SH-SY5Y (cell line): ENCODE data around the gene DLG5.

ENCODE experiments used
- GATA2 ChIP-seq: IDR thresholded peaks from 2 replicates; pipeline ENCODE4 v1.6.1; 2011; ENCODE audit warnings: mild to moderate bottlenecking, low read depth, low read length
- GATA3 ChIP-seq: IDR thresholded peaks from 2 replicates; pipeline ENCODE4 v1.6.1; 2011; ENCODE audit warnings: low read depth, mild to moderate bottlenecking, low read length, moderate library complexity

Gene DLG5

GRCh38 chr10:77800738-77801266 lies 125.8 kb downstream of the DLG5 start:
- TF ChIP-seq GATA3 (no peak), GATA2 (no peak)

- TF ChIP-seq GATA2: no peak
- no peak for TF ChIP-seq GATA3
Observed at GRCh38 chr10:77800320-77800719, 126.2 kb downstream of the DLG5 start.

DNA sequence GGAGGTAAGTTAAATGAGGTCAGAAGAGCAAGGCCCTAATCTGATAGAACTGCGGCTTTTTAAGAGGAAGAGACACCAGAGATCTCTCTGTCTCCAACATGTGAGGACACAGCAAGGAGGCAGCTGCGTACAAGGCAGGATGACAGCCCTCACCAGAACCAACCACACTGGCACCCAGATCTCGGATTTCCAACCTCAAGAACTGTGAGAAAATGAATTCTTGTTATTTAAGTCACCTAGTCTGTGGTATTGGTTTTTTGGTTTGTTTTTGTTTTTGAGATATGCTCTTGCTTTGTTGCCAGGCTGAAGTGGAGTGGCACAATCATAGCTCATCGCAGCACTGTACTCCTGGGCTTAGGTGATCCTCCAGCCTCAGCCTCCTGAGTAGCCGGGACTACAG lies 127.2 kb downstream of the DLG5 start:
- TF ChIP-seq GATA3 (no peak), GATA2 (no peak)

DNA sequence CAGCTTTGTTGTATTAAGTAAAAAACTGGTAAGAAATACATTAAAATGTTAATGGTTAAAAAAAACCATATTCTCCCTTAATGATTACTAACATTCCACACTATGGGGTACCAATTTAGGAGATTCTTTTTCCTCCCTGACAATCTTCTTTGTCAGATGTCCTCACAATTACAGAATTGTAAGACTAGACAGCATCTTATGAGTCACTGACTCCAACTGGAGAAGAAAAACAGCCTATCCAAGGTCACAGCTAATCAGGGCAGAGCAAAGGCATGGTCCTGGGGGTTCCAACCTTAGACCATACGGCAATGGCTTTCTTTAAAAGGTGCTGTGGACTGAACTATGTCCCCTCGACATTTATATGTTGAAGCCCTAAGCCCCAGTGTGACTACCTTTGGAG lies 127.6 kb downstream of the DLG5 start:
- TF ChIP-seq GATA3: no peak
- TF ChIP-seq GATA2: no peak

- no peak for TF ChIP-seq GATA3
Observed at GRCh38 chr10:77796311-77796915, 130.1 kb downstream of the DLG5 start.

DNA sequence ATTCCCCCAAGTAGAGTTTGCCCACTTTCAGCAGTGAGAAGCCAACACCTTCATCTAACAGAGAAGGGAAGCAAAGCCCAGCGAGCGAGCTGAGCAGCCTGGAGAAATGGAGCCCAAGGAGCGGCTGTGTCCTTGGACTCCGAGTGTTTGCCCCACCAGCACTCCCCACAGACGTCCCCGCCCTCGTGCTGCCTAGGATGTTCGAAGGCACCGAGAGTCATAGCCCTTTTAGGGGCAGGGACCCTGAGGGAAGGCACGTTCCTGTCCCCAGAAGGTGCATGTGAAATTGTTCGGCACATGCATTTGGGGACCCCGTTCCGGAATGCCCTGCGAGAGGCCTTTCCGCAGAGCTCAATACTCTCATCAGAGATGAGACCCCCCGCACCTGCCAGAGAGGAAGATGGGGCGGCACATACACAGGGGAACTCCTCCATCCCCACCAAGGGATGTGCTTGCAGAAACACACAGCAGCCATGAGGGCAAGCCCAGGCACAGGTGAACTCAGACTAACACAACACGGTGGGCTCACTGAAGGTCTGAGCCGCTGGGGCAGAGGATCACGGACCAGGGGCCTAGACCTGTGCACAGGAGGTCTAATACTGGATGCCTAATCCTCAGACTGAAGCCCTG lies 131.0 kb downstream of the DLG5 start:
- TF ChIP-seq GATA2 (no peak), GATA3 (no peak)

GRCh38 chr10:77794256-77795142 lies 132.1 kb downstream of the DLG5 start:
- TF ChIP-seq GATA2 (no peak), GATA3 (no peak)

DNA sequence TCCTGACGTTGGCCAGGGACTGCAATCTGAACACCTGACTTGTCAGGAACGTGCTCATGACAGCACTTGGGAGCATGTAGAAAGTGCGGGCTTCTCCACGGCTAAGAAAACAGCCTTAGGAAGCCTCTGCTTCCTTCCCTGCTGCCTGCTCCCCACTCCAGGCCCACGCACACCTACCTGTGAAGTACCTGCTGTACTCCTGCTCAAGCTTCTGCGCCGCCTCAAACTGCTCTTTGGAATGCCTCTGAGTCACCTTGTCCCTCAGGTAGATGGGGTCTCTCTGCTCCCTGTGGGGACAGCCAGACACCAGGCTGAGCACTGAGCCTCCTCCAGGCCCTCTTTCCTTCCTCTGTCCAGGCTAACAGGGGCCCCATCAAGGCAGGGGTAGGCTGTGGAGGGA lies 132.7 kb downstream of the DLG5 start:
- TF ChIP-seq GATA3: no peak
- TF ChIP-seq GATA2: no peak

DNA sequence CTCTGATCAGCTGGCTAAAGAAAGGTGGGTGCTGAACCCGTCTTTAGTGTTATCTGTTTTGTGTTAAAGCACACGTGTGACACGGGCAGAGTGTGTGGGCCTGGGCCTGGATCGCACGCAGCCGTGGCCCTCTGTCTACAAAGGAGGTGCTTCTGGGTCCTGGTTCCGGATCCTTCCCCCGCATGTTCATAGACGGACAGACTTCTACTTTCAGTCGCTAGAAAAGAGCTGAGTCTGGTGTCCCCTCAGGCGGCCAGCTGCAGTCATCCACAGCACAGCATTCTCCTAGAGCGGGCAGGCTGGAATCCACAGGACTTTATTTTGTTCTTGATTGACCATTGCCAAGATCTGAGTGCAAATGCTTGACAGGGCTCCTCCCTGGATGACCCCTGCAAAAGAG lies 134.4 kb downstream of the DLG5 start:
- no peak for TF ChIP-seq GATA2
- no peak for TF ChIP-seq GATA3

DNA sequence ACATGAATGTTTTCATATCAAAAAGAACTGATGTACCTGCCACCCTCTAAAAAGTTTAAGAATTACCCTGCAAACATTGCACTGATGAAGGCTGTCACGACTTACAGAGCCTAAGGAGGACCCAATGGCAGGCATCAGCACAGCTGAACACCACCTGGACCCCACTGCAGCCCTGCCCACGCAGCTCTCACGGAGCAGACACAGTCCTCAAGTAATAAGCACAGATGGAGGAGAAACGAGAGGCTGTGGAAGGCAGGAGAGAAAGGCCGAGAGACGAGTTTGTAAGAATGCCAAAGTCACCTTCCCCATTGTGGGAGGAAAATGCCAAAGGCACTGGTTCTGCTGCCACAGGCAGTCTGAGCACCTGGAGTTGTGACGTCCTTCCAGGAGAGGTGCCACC lies 135.0 kb downstream of the DLG5 start:
- no peak for TF ChIP-seq GATA3
- no peak for TF ChIP-seq GATA2

- no peak for TF ChIP-seq GATA2
Observed at GRCh38 chr10:77789861-77790260, 136.7 kb downstream of the DLG5 start.

DNA sequence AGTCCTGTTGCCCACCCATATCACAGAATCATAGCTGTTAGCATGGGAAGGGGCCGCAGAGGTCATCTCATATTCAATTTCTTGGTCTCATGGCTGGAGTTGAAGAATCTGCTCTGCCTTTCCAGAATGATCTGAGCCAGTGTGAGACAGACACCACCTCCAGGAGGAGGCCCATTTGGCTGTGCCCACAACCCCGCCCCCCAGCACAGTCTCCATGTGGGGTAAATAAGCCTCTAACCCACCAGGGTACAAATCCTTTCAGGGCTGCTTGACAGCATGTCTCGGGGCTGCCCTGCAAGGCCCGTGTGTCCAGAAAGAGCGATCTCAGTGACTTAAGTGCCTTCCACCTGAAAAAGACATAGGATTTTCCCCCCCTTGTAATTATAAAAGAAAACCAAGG lies 137.5 kb downstream of the DLG5 start:
- no peak for TF ChIP-seq GATA2
- no peak for TF ChIP-seq GATA3

DNA sequence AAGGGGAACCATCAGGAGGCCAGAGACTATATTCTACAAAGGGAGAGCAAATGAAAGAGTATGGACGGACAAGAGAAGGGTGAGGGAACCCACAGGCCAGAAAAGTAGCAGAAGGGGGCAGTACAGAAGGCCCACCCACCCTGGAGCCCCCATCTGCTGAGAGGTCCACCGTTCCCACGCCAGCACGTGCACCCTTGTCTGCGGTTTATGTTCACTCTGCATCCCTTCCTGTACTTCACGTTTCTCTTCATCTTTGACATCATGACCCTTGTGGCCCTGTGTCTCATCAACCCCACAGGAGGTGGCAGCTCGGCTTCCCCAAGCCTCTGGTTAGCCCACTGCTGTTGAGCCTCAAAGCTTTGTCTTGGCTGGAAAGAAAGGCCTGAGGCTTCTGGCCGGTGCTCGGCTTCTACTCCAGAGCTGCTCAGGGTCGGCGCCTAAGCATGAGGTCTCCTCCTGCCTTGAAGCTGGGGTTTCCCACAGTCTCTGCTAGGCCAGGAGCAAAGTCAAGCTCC lies 138.0 kb downstream of the DLG5 start:
- TF ChIP-seq GATA2 (no peak), GATA3 (no peak)

- TF ChIP-seq GATA3: no peak
- TF ChIP-seq GATA2: no peak
Observed at GRCh38 chr10:77787440-77787839, 139.1 kb downstream of the DLG5 start.

GRCh38 chr10:77784856-77785255 lies 141.7 kb downstream of the DLG5 start:
- TF ChIP-seq GATA2: no peak
- TF ChIP-seq GATA3: no peak
